GM19372 (cell line): ENCODE measurements around the gene HOXB3.

Experiments used
- ATAC-seq: cut with Tn5 transposase; IDR thresholded peaks from one replicate; pipeline ENCODE4 v1.9.1; 2021; ENCODE audit warnings: mild to moderate bottlenecking, low read depth, moderate library complexity; ENCODE audit not compliant: unreplicated experiment

Gene HOXB3

DNA sequence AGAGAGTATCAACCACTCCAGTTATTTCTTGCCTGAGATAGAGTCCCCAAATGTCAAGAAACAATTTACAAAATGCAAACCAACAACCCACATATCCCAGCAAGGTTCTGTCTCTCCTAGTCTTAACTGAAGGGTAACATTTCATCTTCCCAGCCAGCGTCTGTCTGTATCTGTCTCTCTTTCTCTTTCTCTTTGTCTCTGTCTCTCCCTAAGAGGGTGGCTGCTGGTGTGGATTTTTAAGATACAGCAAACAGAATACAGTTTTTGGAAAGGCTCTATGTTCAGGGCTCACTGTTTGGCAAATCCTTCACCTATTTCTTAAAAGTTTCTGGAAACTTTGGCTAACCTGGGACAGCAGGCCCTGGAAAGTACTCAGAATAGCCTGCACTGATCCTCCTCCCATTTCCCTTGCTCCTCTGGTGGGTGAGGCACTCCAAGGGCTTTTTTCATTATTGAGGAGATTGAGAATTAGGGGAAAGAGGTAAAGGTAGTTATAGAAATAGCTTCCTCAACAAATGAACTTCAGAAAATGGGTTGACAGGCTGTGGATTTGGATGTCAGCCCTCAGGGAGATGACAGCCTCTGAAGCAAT, 18.1 kb downstream of the HOXB3 start:
- no peak for ATAC-seq

DNA sequence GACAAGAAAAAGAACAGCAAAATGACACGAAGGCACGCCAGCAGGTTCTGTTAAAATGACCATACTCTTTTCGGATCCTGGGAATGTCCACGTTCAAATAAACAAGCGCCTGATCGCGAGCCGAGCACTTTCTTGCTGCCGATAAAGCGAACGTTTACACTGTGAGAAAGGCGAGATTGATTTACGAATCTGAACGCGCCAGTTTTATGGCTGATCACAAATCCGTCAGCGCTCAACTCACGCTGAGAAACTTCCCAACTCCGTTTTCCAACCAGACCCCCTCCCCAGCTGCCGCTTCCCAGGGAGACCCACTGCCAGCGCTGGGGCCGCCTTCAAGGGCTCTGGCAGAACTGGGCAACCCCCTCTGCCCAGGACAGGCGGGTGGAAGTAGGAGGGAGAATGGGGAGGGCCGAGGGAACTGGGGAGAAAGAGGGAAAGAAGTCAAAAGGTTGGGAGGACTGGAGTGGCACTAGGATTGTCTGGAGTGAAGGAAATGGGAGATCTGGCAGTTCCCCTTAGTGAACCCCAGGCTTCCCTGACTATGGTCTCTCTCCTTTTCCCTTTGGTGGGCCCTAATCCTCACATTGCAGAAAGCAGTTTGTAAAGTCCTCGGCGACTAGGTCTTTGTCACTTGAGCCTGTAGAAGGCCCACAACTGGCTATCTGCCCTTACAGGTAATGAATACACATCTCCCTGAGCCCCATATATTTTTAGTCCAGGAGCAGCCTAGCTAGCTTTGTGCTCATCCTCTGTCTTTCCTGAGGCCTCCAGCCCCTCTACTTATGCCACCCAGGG, 18.8 kb downstream of the HOXB3 start:
- ATAC-seq = no peak

DNA sequence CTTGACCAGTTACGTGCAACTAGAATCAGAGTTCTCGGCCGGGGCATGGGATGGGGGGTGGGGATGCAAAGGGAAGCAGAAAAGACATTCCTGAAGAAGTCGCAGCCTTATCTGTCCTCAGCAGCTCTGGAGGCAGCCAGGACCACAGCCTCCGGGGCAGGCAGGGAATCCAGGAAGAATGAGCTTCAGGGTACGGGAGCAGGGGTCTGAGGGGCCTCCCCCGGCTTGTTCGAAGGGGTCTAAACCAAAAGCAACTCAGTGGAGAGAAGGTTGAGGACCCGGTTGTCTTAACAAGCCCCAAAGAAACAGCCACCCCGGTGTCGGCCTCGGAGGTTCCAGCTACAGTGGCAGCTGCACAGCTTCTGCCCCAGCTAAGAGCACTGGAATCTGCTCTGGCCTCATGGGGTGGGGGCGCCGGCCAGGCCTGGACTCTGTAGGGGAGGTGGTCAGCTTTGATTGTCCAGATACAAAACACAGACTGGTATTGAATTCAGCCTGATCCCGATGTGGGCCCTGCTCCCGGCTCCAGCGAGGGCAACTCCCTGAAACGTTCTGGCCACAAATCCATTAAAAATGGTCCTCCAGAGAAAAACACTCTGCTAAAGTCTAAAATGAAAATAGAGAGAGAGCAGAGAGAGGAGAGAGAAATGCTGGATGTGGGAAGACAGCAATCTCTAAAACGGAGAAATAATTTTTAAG, 19.6 kb downstream of the HOXB3 start:
- no peak for ATAC-seq

DNA sequence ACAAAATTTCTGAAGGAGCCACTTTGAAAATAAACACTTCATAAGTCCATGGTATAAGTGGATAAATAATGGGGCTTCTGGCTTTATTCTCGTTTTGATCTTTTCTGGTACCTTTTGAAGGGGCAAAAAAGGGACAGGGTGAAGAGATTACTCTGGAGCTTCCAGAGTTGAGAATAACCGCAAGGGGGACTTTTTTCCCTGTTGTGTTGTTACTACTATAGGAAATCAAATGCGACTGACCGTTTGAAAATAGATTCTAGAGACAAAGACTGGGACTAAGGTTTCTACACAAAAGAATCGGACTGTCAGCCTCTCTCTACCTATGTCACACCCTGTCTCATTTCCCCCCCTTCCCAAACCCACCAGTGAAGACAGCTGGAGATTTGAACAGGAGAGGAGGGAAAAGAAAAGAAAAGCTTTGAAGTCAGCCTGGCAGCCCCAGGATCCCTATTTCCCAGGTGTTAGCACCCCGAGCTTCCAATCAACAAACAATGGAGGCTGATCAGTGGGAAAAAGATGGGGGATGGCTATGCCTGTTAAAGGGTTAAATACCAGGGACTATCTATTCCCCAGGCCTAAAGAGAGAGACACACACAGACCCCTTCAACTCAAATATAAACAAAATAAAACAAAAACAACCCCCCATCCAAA, 20.2 kb downstream of the HOXB3 start:
- no peak for ATAC-seq

DNA sequence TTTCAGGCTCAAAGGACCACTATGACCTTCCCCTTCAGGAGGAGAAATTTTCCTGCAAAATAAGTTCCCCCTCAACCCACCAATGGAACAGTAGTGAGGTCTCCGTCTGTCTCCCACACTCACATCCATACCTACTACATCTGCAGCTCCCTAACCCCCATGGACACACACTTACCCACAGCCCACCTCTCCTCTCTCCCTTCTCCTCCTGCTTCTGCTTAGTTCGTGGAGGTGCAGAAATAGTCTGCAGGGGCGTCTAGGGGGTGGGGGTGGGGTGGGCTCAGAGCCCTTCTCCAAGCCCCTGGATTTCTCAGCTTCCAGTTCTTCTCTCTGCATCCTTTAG, 20.8 kb downstream of the HOXB3 start:
- no peak for ATAC-seq

DNA sequence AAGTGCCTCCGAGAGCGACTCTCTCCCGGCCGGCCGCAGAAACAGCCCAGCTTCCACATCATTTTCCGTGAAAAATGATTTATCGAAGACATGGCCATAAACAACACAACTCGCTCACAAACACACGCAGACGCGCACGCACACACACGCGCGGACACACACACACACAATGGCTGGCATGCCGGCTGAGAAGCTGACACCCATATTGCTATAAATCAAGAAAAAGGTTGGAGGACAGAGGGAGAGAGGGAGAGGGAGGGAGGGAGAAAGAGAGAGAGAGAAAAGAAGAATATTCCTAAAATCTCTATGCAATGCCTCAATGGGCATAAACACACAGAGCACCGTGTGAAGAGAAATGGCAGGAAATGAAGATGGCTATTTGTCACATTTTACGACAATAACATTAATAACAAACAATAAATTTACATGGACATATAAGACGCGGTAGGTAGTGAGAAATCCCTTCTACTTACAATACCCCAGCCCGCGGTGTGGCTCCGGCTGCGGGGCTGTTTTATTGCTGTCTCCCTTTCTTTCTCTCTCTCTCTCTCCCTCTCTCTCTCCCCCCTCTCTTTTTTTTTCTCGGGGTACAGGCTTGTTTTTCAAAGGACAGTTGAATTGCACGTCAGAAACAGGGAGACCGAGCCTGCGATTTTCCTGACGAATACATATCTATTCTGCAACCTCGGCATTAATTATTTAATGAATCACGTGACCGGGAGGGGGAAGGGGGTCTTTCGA, 21.4 kb downstream of the HOXB3 start:
- ATAC-seq = no peak

DNA sequence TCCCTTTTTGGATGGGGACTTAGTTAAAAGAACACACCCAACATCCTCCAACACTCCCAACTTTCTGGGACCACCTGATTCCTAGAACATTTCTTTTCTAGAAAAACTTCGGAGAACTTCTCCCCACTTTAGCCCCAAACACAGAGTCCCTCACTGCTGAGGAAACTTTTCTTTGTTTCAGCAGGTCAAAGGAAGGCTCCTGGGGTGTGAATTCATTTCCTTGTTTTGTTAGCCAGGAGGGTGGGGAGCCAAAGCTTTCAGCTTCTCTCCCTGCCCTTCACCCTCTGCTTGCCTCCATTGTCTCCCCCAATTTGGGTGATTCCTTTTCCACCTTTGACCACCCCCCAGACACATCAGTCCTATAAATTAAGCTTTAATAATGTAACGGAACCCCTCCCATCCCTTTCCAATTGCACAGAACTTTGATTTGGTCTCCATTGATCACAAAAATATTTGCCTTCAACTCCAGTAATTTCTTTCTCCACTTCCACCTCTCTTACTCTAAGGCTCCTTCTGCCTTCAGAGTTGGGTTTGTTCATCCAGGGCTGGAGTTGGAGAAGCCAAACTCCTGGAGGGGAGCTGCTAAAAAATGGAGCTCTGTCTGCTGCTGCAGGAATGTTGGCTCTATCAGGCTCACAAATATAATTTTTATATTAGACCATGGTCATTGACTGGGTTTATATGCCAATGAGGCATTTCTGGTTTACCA, 22.2 kb downstream of the HOXB3 start:
- no peak for ATAC-seq

DNA sequence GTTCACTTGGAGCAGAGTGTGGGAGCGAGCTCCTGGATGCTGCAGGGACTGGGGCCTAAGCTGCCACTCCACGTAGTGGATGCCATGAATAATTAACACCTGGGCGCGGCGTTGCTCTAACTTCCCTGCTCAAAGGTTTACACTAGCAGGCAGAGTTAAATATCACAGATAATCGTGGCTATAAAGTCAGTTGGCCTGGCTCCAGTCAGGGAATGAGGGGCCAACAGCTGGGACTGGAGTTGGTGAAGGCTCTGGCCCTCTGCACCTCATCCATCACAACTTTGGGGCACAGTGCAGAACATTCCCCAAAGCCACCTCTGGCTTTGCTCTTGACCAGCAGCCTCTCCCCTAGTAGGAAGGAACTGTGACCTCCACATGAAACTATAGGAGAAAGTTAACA, 22.8 kb downstream of the HOXB3 start:
- no peak for ATAC-seq

DNA sequence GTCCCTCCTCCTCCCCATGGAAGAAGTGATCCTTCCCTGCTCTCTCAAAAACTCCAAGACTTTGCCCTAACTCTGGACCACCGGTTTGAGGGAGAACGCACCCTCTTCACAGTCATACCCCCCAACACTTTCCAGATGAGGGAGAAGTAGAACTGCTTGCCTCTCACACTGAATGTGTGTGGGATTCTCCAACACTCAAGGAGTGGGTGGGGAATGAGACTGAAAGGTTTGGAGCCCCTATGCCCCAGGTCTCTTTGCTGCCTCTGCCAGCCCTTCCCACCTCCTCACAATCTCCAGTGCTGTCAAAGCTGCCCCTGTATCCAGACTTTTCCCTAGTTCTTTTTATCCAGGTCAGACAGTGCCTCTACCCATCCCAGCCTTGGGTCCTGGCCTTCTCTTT, 23.3 kb downstream of the HOXB3 start:
- ATAC-seq = no peak

DNA sequence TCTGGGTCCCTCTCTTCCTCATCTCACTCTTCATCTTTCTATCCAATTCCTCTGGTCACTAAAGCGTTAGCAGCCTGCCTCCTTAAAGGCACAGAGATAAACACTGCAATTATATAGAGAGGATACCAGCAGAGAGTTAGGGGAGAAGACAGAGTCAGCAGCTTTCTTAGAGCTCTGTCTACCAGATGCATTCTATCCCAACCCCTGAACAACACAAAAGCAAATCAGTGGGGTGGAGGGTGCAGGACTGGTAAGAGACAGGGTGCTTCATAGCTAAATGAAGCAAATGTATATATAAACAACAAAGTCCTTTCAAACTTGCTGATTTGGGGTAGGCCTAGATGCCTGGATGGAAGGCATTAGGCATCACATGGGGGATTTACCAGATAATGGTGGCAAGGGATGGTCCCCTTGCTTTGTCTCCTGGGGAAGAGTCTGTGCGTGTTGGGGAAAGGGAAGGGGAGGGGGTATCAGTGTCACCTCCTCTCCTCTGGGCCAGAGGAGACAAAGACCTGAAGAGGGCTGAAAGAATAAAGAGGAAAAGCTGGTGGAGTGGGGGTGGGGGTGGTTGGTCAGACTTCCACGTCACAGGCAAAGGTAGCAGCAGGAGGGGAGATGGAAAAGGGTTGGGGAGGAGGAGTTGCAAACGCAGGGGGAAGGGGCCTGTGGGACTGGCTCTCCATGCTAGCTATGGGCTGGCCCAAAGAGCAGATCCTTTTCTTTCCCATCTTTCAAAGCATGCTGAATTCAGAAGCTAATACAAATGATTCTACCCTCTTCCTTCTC, 23.9 kb downstream of the HOXB3 start:
- no peak for ATAC-seq

DNA sequence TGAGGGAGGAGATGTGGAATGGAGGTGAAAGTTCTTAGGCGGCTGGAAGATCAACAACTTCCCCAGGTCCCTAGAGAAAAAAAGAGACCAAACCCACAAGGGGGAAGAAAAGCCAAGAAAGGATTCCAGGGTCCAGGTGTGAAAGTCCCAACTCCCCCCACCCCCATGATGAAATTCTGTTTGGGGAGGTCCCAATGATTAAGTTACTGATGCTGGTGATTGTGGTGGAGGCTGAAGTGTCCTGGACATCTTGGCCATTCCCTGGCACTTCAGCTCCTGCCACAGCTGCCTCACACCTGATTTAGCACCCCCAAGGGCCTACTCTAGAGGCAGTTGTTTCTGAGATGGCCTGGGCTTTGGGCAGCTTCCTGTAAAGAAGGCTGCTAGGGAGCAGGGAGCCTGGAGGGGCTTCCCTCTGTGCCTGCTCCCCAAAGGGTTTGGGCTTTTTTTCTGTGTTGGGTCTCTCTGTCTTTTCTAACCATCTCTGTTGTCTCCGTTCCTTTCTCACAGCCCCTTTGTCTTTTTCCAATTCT, 25.0 kb downstream of the HOXB3 start:
- no peak for ATAC-seq

DNA sequence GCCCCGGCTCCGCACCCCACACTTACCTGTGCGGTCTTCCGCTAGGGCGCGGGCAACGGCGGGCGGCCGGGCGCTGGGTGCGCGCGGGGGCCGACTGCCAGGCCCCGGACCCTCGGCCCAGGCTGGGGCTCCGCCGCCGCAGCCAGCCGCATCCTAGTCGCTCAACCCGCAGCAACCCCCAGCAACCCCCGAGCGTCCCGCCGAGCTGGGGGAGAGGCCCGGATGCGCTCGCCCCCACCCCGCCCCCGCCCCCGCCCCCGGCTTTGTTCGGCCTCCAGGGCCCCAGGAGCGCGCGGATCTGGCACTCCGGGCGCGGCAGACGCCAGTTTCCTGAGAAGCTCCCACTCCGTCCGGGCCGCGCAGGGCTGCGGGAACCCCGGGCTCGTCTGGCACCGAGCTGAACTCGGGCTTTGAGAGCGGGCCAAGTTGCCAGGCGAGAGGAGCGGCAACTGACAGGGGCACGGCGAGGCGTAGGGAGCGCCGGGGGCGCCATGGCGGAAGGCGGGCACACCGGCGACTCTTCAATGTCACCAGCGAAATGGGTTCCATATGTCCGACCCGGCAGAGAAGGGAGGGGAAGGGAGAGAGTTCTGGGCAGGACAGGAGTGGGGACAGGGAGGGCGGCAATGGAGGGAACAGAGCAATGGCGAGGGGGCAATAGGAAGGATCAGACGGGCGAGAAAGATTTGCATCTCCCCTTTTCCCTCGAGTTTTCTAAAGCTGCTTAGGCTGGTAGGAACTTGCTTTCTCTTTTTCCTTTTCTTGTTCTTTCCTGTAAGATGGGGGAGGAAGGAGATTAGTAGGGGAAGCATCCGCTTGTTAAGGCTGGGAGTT, 25.6 kb downstream of the HOXB3 start:
- no peak for ATAC-seq

DNA sequence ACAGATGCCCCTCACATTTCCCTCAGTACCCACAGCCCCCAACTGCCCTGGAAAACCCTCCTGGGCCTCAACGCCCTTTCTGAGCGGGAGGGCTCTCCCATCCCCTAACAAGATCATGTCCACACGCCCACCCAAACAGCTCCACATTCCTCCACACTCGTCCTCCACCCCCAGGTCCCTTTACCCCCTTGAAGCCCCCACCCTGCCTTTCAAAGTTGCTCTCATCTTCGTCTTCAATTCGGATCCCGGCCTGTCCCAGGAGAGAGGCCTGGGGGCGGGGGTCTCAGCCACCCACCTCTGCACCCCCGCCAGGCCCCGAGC, 26.2 kb downstream of the HOXB3 start:
- no peak for ATAC-seq

DNA sequence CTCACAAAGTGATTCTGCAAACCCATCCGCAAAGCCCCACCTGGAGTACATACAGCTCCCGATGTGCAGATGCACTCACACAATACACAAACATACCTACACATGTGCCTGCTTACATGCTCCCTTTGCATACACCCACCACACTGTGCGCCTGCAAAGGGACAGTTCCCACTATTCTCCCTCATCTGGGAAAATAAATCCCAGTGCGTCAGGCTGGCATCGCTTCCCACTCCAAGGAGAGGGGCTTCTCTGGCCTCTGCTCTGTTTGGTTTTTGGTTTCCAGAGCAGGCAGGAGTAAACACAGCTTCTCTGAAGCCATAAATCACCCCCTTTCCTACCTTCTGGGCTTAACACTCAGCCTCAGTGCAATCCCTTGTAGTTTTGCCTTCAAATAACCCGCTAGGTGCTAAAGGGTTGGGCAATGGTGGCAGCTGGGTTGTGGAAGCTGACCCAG, 26.6 kb downstream of the HOXB3 start:
- ATAC-seq = no peak

DNA sequence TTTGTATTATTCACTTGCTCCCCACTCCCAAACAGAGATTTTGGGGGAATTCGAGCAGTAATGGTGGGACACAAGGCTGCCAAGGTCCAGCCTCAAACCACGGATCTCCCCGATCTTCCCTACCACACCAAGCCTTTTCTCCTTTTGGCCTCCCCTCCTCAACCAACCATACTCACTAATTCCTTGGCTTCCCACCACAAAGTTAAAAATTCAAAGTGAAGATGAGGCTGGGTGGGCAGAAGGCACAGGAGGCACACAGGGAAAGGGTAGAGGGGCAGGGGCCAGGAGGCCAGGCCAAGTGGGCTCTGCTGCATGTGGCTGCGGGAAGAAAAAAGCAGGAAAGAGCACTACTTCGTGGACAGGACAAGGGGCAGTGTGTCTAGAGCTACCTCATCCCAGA, 27.1 kb downstream of the HOXB3 start:
- ATAC-seq = no peak

DNA sequence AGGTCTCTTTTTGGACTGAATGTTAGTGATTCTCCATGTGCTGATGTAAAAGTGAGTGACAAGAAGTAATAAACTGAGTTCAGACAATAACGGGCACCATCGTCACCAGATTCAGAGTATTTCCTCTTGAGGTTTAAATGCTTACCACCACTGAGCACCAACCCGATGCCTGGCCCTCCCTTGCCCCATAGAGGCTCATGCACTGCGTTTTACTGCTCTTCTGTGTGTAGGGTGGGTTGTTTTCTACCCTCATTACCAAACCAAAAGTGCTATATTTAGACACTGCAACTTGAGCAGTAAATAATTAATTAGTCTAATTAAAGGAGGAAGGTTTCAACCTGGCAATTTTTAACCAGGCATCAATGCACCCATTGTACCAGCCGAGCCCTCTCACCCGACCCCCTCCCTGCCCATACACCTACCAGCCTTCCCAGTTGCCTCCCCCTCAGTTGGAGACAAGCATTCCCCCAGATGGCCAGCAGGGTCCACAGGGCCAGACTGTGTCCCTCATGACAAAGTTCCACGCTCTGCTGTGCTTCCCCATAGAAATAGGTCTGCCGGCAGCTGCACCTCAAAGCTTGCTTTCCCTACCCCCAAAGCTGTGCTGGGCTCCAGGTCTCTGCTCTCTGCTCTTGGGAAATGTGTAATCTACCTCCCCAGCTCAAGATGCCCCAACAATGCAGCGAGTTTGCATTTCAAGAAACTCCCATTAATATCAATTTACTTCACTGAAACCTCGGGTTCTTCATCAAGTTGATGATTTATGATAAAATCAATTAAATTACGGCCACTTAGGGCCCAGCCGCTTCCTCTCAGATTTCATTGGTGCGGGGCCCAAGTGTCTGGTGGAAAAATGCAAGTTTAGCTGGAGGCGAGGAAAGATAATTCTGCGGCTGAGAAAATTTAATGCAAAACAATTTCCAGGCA, 27.9 kb downstream of the HOXB3 start:
- no peak for ATAC-seq
